GM12878 (cell line): ENCODE data around the gene ZNF624. TPM values are rescaled to one million over a fixed set of nuclear protein-coding genes. Genes with fewer than 3 reads are reported as not detected.
"Not testable (repeated sequence)": the region's sequence is repeated elsewhere in the genome, so short reads cannot be mapped to it uniquely, and the experiment has no call there.

Experiments
- ATAC-seq: fragments of 200-7000 bp; cut with Tn5 transposase; 3 replicates; pipeline ENCODE4 v1.9.1; 2020; ENCODE audit warnings: mild to moderate bottlenecking, moderate library complexity
- BruUV-seq: library from RNA; stranded (reverse); fragments of 400-500 nt; replicated peaks from 2 replicates; lab custom pipeline; 2021; lab: Mats Ljungman, UMichigan
- CTCF ChIA-PET: fragments of 300-600 bp; sonication (Branson Sonifier 250); formaldehyde crosslinking; extraction: SDS; loops from one replicate; lab custom pipeline; 2021; ENCODE audit warnings: inconsistent platforms; lab: Yijun Ruan, JAX
- POLR2A ChIA-PET: fragments of 350-600 bp; formaldehyde crosslinking; extraction: SDS; loops from one replicate; lab custom pipeline; 2021; ENCODE audit warnings: inconsistent platforms; lab: Charles Lee
- RAD21 ChIA-PET: fragments of 300-600 bp; sonication (Branson Sonifier 250); formaldehyde crosslinking; loops from one replicate; lab custom pipeline; 2023; ENCODE audit warnings: antibody characterized with exemption; ENCODE audit not compliant: unreplicated experiment; lab: Charles Lee
- SMC1A ChIA-PET: fragments of 300-600 bp; sonication (Branson Sonifier 250); formaldehyde crosslinking; loops from one replicate; lab custom pipeline; 2023; ENCODE audit not compliant: unreplicated experiment, uncharacterized antibody; lab: Charles Lee
- DNase-seq: peaks from one replicate; pipeline ENCODE4 v3.0.0-alpha.2; 2011; ENCODE audit warnings: low read depth, low spot score
- FAIRE-seq: peaks from 3 replicates; lab custom pipeline; 2011; peaks lifted over from hg19 to GRCh38; lab: Jason Lieb, UNC
- H2AFZ ChIP-seq: 2 replicates; pipeline ENCODE4 v1.6.0; 2011; ENCODE audit warnings: low read depth, low read length, control low read depth; ENCODE audit not compliant: control insufficient read depth
- H3K27ac ChIP-seq: 2 replicates; pipeline ENCODE4 v1.5.1; 2011; ENCODE audit warnings: control low read depth; ENCODE audit not compliant: control insufficient read depth, insufficient read depth
- H3K27me3 ChIP-seq, 2 experiments: replicated peaks in 1 of 2; 2 replicates each; pipeline versions ENCODE4 v1.6.0 to v1.6.1; 2011; ENCODE audit warnings: low read length in 1 of 2; ENCODE audit not compliant: control insufficient read depth in 2 of 2, insufficient read depth in 2 of 2
- H3K36me3 ChIP-seq, 2 experiments: 2 replicates each; pipeline ENCODE4 v1.5.1; 2011; ENCODE audit warnings: low read length in 1 of 2; ENCODE audit not compliant: control insufficient read depth in 2 of 2, insufficient read depth in 2 of 2
- H3K4me1 ChIP-seq: 2 replicates; pipeline ENCODE4 v1.6.1; 2011; ENCODE audit warnings: mild to moderate bottlenecking, low read length, moderate library complexity, mixed read lengths; ENCODE audit not compliant: control insufficient read depth, insufficient read depth
- H3K4me2 ChIP-seq: 2 replicates; pipeline ENCODE4 v1.6.0; 2011; ENCODE audit warnings: control low read depth; ENCODE audit not compliant: control insufficient read depth, insufficient read depth
- H3K4me3 ChIP-seq: fragments of 200-600 bp; sonication (generic); 2 replicates; pipeline ENCODE4 v1.5.1; 2016
- H3K79me2 ChIP-seq: 2 replicates; pipeline ENCODE4 v1.6.0; 2011; ENCODE audit warnings: low read length; ENCODE audit not compliant: control insufficient read depth, insufficient read depth
- H3K9ac ChIP-seq: 2 replicates; pipeline ENCODE4 v1.8.0; 2011; ENCODE audit warnings: low read length, control low read depth, mixed read lengths; ENCODE audit not compliant: control insufficient read depth, insufficient read depth
- H3K9me3 ChIP-seq: replicated peaks from 3 replicates; pipeline ENCODE4 v1.5.1; 2011; ENCODE audit warnings: mild to moderate bottlenecking, low read length; ENCODE audit not compliant: control insufficient read depth, insufficient read depth
- H4K20me1 ChIP-seq: 2 replicates; pipeline ENCODE4 v1.6.0; 2011; ENCODE audit not compliant: control insufficient read depth, insufficient read depth
- ASH2L ChIP-seq: fragments of 300-600, 200-600 bp; sonication (generic); IDR thresholded peaks from 2 replicates; pipeline ENCODE4 v1.6.1; 2017; ENCODE audit warnings: low read depth, mild to moderate bottlenecking, borderline replicate concordance
- BMI1 ChIP-seq: fragments of 450-650 bp; IDR thresholded peaks from 2 replicates; pipeline ENCODE4 v1.6.1; 2016; ENCODE audit warnings: mild to moderate bottlenecking, moderate library complexity, borderline replicate concordance
- JUNB ChIP-seq: IDR thresholded peaks from 2 replicates; pipeline ENCODE4 v1.6.1; 2016; ENCODE audit warnings: antibody characterized with exemption, mild to moderate bottlenecking
- KLF5 ChIP-seq: fragments of 450-650 bp; IDR thresholded peaks from 2 replicates; pipeline ENCODE4 v1.6.1; 2014; ENCODE audit warnings: mild to moderate bottlenecking; ENCODE audit not compliant: partially characterized antibody
- PAX5 ChIP-seq: IDR thresholded peaks from 2 replicates; pipeline ENCODE4 v1.6.1; 2011; ENCODE audit warnings: low read depth, low read length, borderline replicate concordance
- PKNOX1 ChIP-seq: fragments of 450-650 bp; IDR thresholded peaks from 2 replicates; pipeline ENCODE4 v1.6.1; 2016; ENCODE audit warnings: mild to moderate bottlenecking
- RAD21 ChIP-seq: IDR thresholded peaks from 2 replicates; pipeline ENCODE4 v1.6.1; 2011; ENCODE audit warnings: mild to moderate bottlenecking, low read depth, low read length, moderate library complexity; ENCODE audit not compliant: insufficient read depth
- RB1 ChIP-seq: fragments of 450-650 bp; formaldehyde crosslinking; IDR thresholded peaks from 2 replicates; pipeline ENCODE4 v1.6.1; 2017; ENCODE audit warnings: mild to moderate bottlenecking, borderline replicate concordance
- WGBS: methylation state at CpG from one replicate; pipeline ENCODE4 v1.1.6; 2016; ENCODE audit warnings: low lambda C conversion rate; ENCODE audit not compliant: insufficient replicate concordance, insufficient coverage; ENCODE audit errors: missing lambda C conversion rate; 5-methylcytosine and 5-hydroxymethylcytosine counted together
- in situ Hi-C: fragments of 300-500 bp; cut with MboI; formaldehyde crosslinking; loops from 9 replicates; pipeline ENCODE4 v1.14.3; 2018; ENCODE audit warnings: mixed read lengths
- intact Hi-C: fragments of 100-400 bp; cut with micrococcal nuclease; formaldehyde crosslinking; loops from one replicate; pipeline ENCODE4 v1.14.2; 2022; ENCODE audit not compliant: unreplicated experiment
- polyA plus RNA-seq, 11 experiments: library from polyadenylated mRNA; depleted of rRNA in 4 of 11; unstranded in 6 of 11; stranded (reverse) in 5 of 11; fragments of >200 nt; fragmentation: Nextera tagmentation in 4 of 11; fragmentation: Illumina TruSeq in 1 of 11; extraction: Ambion mirVana in 4 of 11; extraction: Trizol in 1 of 11; gene quantifications; 1 replicate in 1 of 11; 2 replicates in 10 of 11; pipeline versions ENCODE4 v1.2.1 to v1.2.3, GENCODE V29; 2011 to 2016; ENCODE audit warnings: inconsistent platforms in 2 of 11, missing spikeins in 2 of 11, low read depth in 1 of 11
- total RNA-seq, 4 experiments: library from RNA; depleted of rRNA in 3 of 4; stranded (reverse); fragments of >200 nt in 3 of 4; fragmentation: Illumina TruSeq in 1 of 4; extraction: Trizol in 1 of 4; gene quantifications; 2 replicates each; pipeline versions ENCODE4 v1.2.1 to v1.2.3, GENCODE V29; 2013 to 2021

The ZNF624 gene
- total and polyA plus RNA-seq, 10 of the 15 experiments (the other 5 are each of a cell fraction or from before 2014, with no cell fraction given): 0.50 to 3.5 (median 2.1) TPM

- TF ChIP-seq PKNOX1 (no peak), JUNB (no peak), BMI1 (no peak), KLF5 (no peak), PAX5 (no peak), ASH2L (no peak), RB1 (peak; percentile 90; the same call in 1 of the 2 replicates), RAD21 (no peak)
Measured at GRCh38 chr17:16653367-16654041, at the start of gene ZNF624 (continued).

- POLR2A ChIA-PET, ATAC-seq, H2AFZ ChIP-seq, DNase-seq, H3K9ac ChIP-seq, H3K9me3 ChIP-seq, CTCF ChIA-PET, BruUV-seq, H3K27ac ChIP-seq, FAIRE-seq, H3K27me3 ChIP-seq, H3K4me1 ChIP-seq, H3K36me3 ChIP-seq, H4K20me1 ChIP-seq, SMC1A ChIA-PET, in situ Hi-C loops, H3K4me3 ChIP-seq, RAD21 ChIA-PET, H3K4me2 ChIP-seq, intact Hi-C loops, H3K79me2 ChIP-seq: not testable (repeated sequence)
- WGBS: 7% methylated on average over 5 of the region's 5 CpGs
Measured at GRCh38 chr17:16697603-16698002, 44.0 kb upstream of the ZNF624 start.

- H3K9ac ChIP-seq, BruUV-seq, H3K27ac ChIP-seq, H3K79me2 ChIP-seq, POLR2A ChIA-PET, RAD21 ChIA-PET, H3K27me3 ChIP-seq, ATAC-seq, H2AFZ ChIP-seq, H3K36me3 ChIP-seq, DNase-seq, H3K4me3 ChIP-seq, H3K4me2 ChIP-seq, FAIRE-seq, SMC1A ChIA-PET, H4K20me1 ChIP-seq, H3K4me1 ChIP-seq, intact Hi-C loops, H3K9me3 ChIP-seq, in situ Hi-C loops: not testable (repeated sequence)
- WGBS: 70% methylated on average over 25 of the region's 30 CpGs
- CTCF ChIA-PET: interaction anchor here (1.0 to 1.2 kb wide), 3 partner anchors 26 to 103 kb away, joined by 3 to 4 read pairs (median 4); no protein-coding TSS in a partner anchor
Measured at GRCh38 chr17:16690447-16690846, 36.8 kb upstream of the ZNF624 start.
